IMR-90 (cell line): ENCODE data around the gene AICDA. TPM values are rescaled to one million over a fixed set of nuclear protein-coding genes. Genes with fewer than 3 reads are reported as not detected.

Experiments
- ATAC-seq: fragments of 200-7000 bp; cut with Tn5 transposase; 2 replicates; pipeline ENCODE4 v1.9.1; 2020; ENCODE audit warnings: low read depth, mild to moderate bottlenecking, moderate library complexity
- BruUV-seq: library from RNA; stranded (reverse); fragments of 400-500 nt; replicated peaks from 2 replicates; lab custom pipeline; 2021; lab: Mats Ljungman, UMichigan
- CTCF ChIA-PET: fragments of 300-600 bp; formaldehyde crosslinking; extraction: SDS; loops from one replicate; lab custom pipeline; 2021; ENCODE audit warnings: antibody characterized with exemption; lab: Yijun Ruan, JAX
- POLR2A ChIA-PET: fragments of 300-600 bp; sonication (Branson Sonifier 250); formaldehyde crosslinking; loops from one replicate; lab custom pipeline; 2022; ENCODE audit warnings: antibody characterized with exemption; ENCODE audit not compliant: unreplicated experiment; lab: Charles Lee
- DNase-seq: peaks from one replicate; pipeline ENCODE4 v3.0.0; 2013
- H2AFZ ChIP-seq: replicated peaks from 2 replicates; pipeline ENCODE3; 2013; ENCODE audit warnings: low read length, mild to moderate bottlenecking; ENCODE audit not compliant: poor library complexity
- H2AK5ac ChIP-seq: 2 replicates; pipeline ENCODE4 v1.6.1; 2013; ENCODE audit warnings: low read depth, low read length, inconsistent platforms
- H2AK9ac ChIP-seq: replicated peaks from 2 replicates; pipeline ENCODE3; 2013; ENCODE audit warnings: mild to moderate bottlenecking, low read depth, low read length, moderate library complexity; ENCODE audit not compliant: poor library complexity
- H2BK120ac ChIP-seq: 2 replicates; pipeline ENCODE4 v1.6.1; 2013; ENCODE audit warnings: low read depth, low read length, inconsistent platforms
- H2BK15ac ChIP-seq: 3 replicates; pipeline ENCODE4 v1.6.1; 2013; ENCODE audit warnings: low read depth, low read length, inconsistent platforms
- H2BK20ac ChIP-seq: 2 replicates; pipeline ENCODE4 v1.6.1; 2013; ENCODE audit warnings: low read depth, mild to moderate bottlenecking, inconsistent platforms, low read length, moderate library complexity
- H2BK5ac ChIP-seq: 2 replicates; pipeline ENCODE4 v1.6.1; 2013; ENCODE audit warnings: mild to moderate bottlenecking, low read depth, low read length, inconsistent platforms; ENCODE audit not compliant: poor library complexity, severe bottlenecking
- H3K14ac ChIP-seq: replicated peaks from 2 replicates; pipeline ENCODE4 v1.6.1; 2013; ENCODE audit warnings: low read depth, low read length, inconsistent platforms
- H3K18ac ChIP-seq: 2 replicates; pipeline ENCODE4 v1.6.1; 2013; ENCODE audit warnings: low read depth, low read length, control low read depth
- H3K23ac ChIP-seq: 2 replicates; pipeline ENCODE4 v1.6.1; 2013; ENCODE audit warnings: low read depth, low read length, inconsistent platforms
- H3K27ac ChIP-seq: 2 replicates; pipeline ENCODE4 v1.5.1; 2013; ENCODE audit warnings: mild to moderate bottlenecking, control low read depth, low read length; ENCODE audit not compliant: insufficient read depth
- H3K27me3 ChIP-seq: 2 replicates; pipeline ENCODE4 v1.6.1; 2013; ENCODE audit warnings: low read length; ENCODE audit not compliant: control insufficient read depth, insufficient read depth
- H3K36me3 ChIP-seq: 2 replicates; pipeline ENCODE4 v1.6.1; 2013; ENCODE audit warnings: low read length, mixed read lengths; ENCODE audit not compliant: control insufficient read depth, insufficient read depth
- H3K4ac ChIP-seq: 2 replicates; pipeline ENCODE4 v1.6.1; 2013; ENCODE audit warnings: low read depth, low read length, inconsistent platforms
- H3K4me1 ChIP-seq: 2 replicates; pipeline ENCODE4 v1.6.1; 2013; ENCODE audit warnings: low read length, mixed read lengths; ENCODE audit not compliant: control insufficient read depth, insufficient read depth
- H3K4me2 ChIP-seq: 2 replicates; pipeline ENCODE4 v1.6.1; 2013; ENCODE audit warnings: low read depth, mild to moderate bottlenecking, control low read depth, low read length, moderate library complexity
- H3K4me3 ChIP-seq: 2 replicates; pipeline ENCODE4 v1.5.1; 2013; ENCODE audit warnings: low read depth, mild to moderate bottlenecking, control low read depth, low read length, moderate library complexity; ENCODE audit not compliant: insufficient read depth
- H3K56ac ChIP-seq: 2 replicates; pipeline ENCODE4 v1.6.1; 2013; ENCODE audit warnings: low read length, inconsistent platforms; ENCODE audit not compliant: insufficient read depth; ENCODE audit errors: extremely low read depth
- H3K79me1 ChIP-seq, 2 experiments: 2 replicates each; pipeline ENCODE4 v1.6.1; 2013; ENCODE audit warnings: low read length in 2 of 2, inconsistent platforms in 1 of 2, low read depth in 1 of 2
- H3K9ac ChIP-seq: 2 replicates; pipeline ENCODE4 v1.6.1; 2013; ENCODE audit warnings: low read depth, low read length, control low read depth
- H3K9me1 ChIP-seq: 2 replicates; pipeline ENCODE4 v1.6.1; 2013; ENCODE audit warnings: low read length, inconsistent platforms; ENCODE audit not compliant: insufficient read depth
- H3K9me3 ChIP-seq: 2 replicates; pipeline ENCODE4 v1.6.1; 2013; ENCODE audit warnings: low read length; ENCODE audit not compliant: control insufficient read depth, insufficient read depth
- H4K20me1 ChIP-seq: 2 replicates; pipeline ENCODE4 v1.6.1; 2013; ENCODE audit warnings: low read length, inconsistent platforms; ENCODE audit not compliant: insufficient read depth
- H4K5ac ChIP-seq: 2 replicates; pipeline ENCODE4 v1.6.1; 2013; ENCODE audit warnings: mild to moderate bottlenecking, low read depth, low read length, control low read depth
- H4K8ac ChIP-seq, 2 experiments: 2 replicates each; pipeline ENCODE4 v1.6.1; 2013; ENCODE audit warnings: low read depth in 2 of 2, low read length in 2 of 2, control low read depth in 1 of 2, inconsistent platforms in 1 of 2
- H4K91ac ChIP-seq: 2 replicates; pipeline ENCODE4 v1.6.1; 2013; ENCODE audit warnings: low read depth, low read length, inconsistent platforms; ENCODE audit not compliant: insufficient read depth
- BHLHE40 ChIP-seq: fragments of 150-350 bp; IDR thresholded peaks from 2 replicates; pipeline ENCODE4 v1.6.1; 2016; ENCODE audit warnings: mild to moderate bottlenecking, low read depth, low read length
- CEBPB ChIP-seq: IDR thresholded peaks from 2 replicates; pipeline ENCODE4 v1.6.1; 2012; ENCODE audit warnings: low read depth, low read length, improper control_type of control experiment
- CHD1 ChIP-seq: IDR thresholded peaks from 2 replicates; pipeline ENCODE4 v1.6.1; 2012; ENCODE audit warnings: low read depth, low read length, improper control_type of control experiment
- FOS ChIP-seq: fragments of 150-350 bp; IDR thresholded peaks from 2 replicates; pipeline ENCODE4 v1.6.1; 2016; ENCODE audit warnings: low read depth, low read length
- MAFK ChIP-seq: IDR thresholded peaks from 2 replicates; pipeline ENCODE4 v1.6.1; 2012; ENCODE audit warnings: low read depth, low read length, improper control_type of control experiment
- MAZ ChIP-seq: IDR thresholded peaks from 2 replicates; pipeline ENCODE4 v1.6.1; 2012; ENCODE audit warnings: low read depth, mild to moderate bottlenecking, low read length, improper control_type of control experiment, moderate library complexity, borderline replicate concordance
- MXI1 ChIP-seq: IDR thresholded peaks from 2 replicates; pipeline ENCODE4 v1.6.1; 2012; ENCODE audit warnings: low read depth, mild to moderate bottlenecking, low read length, moderate library complexity, borderline replicate concordance
- NFE2L2 ChIP-seq: fragments of 150-350 bp; IDR thresholded peaks from 2 replicates; pipeline ENCODE4 v1.6.1; 2016; ENCODE audit warnings: low read depth, mild to moderate bottlenecking, low read length
- POLR2A ChIP-seq: IDR thresholded peaks from 2 replicates; pipeline ENCODE4 v1.6.1; 2012; ENCODE audit warnings: mild to moderate bottlenecking, low read depth, low read length
- RAD21 ChIP-seq: IDR thresholded peaks from 2 replicates; pipeline ENCODE4 v1.6.1; 2012; ENCODE audit warnings: low read length, improper control_type of control experiment
- RCOR1 ChIP-seq: IDR thresholded peaks from 2 replicates; pipeline ENCODE4 v1.6.1; 2012; ENCODE audit warnings: mild to moderate bottlenecking, low read length, improper control_type of control experiment; ENCODE audit not compliant: insufficient replicate concordance
- RFX5 ChIP-seq: IDR thresholded peaks from 2 replicates; pipeline ENCODE4 v1.8.0; 2012; ENCODE audit warnings: low read depth, mild to moderate bottlenecking, low read length, moderate library complexity
- SMC3 ChIP-seq: fragments of 150-350 bp; IDR thresholded peaks from 2 replicates; pipeline ENCODE4 v1.6.1; 2016; ENCODE audit warnings: low read depth, mild to moderate bottlenecking, antibody characterized with exemption, low read length, moderate library complexity
- USF2 ChIP-seq: fragments of 150-350 bp; IDR thresholded peaks from 2 replicates; pipeline ENCODE4 v1.6.1; 2017; ENCODE audit warnings: mild to moderate bottlenecking, antibody characterized with exemption, low read length, low read depth
- WGBS, 2 experiments: methylation state at CpG; one replicate each; pipeline versions ENCODE4 v1.1.5 to v1.1.7; 2013; ENCODE audit warnings: missing lambda C conversion rate in 2 of 2; ENCODE audit not compliant: insufficient read length in 1 of 2; ENCODE audit errors: extremely low coverage in 2 of 2; 5-methylcytosine and 5-hydroxymethylcytosine counted together
- dilution Hi-C: fragments of 300-500 bp; cut with HindIII; formaldehyde crosslinking; loops from one replicate; pipeline ENCODE4 v1.14.3; 2018; ENCODE audit warnings: low sequenced_read_pairs; ENCODE audit not compliant: unreplicated experiment
- in situ Hi-C: fragments of 300-500 bp; cut with MboI; formaldehyde crosslinking; loops from 3 replicates; pipeline ENCODE4 v1.14.3; 2019; ENCODE audit warnings: low sequenced_read_pairs, inconsistent platforms, mixed read lengths
- intact Hi-C: fragments of 100-400 bp; cut with micrococcal nuclease; formaldehyde crosslinking; loops from 2 replicates; pipeline ENCODE4 v1.10.0; 2022
- polyA plus RNA-seq, 3 experiments: library from polyadenylated mRNA; depleted of rRNA; stranded (reverse); fragments of >200 nt; gene quantifications; 2 replicates each; pipeline ENCODE4 v1.2.3, GENCODE V29; 2012; ENCODE audit warnings: low replicate concordance in 1 of 3
- total RNA-seq: library from RNA; depleted of rRNA; stranded (reverse); fragments of >200 nt; gene quantifications from 2 replicates; pipeline ENCODE4 v1.2.3, GENCODE V29; 2012
- TF ChIP-seq, protein P1 (sequence below): fragments of 150-350 bp; IDR thresholded peaks from 2 replicates; pipeline ENCODE4 v1.6.1; 2016; ENCODE audit warnings: low read depth, mild to moderate bottlenecking, low read length, moderate library complexity, borderline replicate concordance
- TF ChIP-seq, protein P2 (sequence below): conservative IDR thresholded peaks from 2 replicates; pipeline ENCODE4 v1.5.1; 2012; ENCODE audit warnings: mild to moderate bottlenecking, low read depth, low read length, improper control_type of control experiment

Gene AICDA
- total and polyA plus RNA-seq, 2 of the 4 experiments (the other 2 are of a cell fraction), result not detected

DNA sequence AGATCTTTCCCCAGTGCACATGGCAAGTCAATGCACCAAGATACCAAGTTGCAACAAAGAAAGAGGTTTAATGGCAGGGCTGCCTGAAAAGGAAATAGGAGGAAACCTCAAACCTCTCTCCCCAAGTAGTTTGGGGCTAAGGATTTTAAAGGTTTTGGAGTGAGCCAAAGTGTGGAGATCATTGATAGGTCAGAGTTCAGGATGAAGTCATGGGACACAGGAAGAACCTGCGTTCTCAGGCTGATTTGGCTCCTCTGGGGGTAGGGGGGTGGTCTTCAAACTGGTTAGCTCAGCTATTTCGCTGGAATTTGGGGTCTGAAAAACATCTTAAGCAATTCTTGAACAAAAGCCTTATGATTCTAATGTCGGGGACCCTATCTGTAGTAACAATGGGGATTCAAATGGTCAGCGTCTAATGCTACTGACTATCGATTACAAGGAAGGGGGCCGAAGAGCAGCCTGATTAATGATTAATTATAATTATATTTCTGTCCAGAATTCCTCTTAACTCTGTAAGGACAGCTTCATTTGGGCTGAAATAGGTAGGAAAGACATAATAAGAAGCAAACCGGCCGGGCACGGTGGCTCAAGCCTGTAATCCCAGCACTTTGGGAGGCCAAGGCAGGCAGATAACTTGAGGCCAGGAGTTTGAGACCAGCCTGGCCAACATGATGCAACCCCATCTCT lies 31.4 kb downstream of the AICDA start:
- Histone ChIP-seq H3K18ac (no peak overlapping the region), H3K4ac (no peak overlapping the region), H3K9ac (no peak overlapping the region), H4K91ac (no peak overlapping the region), H3K79me1 (no peaks in the 10 kb centered on the region), H2AFZ (no peak overlapping the region), H3K9me1 (no peaks in the 10 kb centered on the region), H3K14ac (no peak overlapping the region), H4K8ac (no peak overlapping the region), H3K23ac (no peak overlapping the region), H3K56ac (no peak overlapping the region), H2AK9ac (no peak overlapping the region), H2BK5ac (no peak overlapping the region), H3K9me3 (peaks cover 4% of the 10 kb centered on the region; the same call in 1 of the 2 replicates), H2BK120ac (no peak overlapping the region), H3K4me2 (no peak overlapping the region), H4K20me1 (no peaks in the 10 kb centered on the region), H3K27ac (no peak overlapping the region), H3K4me3 (no peak overlapping the region), H3K36me3 (no peaks in the 10 kb centered on the region), H2BK20ac (no peak overlapping the region), H2BK15ac (no peak overlapping the region), H4K5ac (no peak overlapping the region), H3K27me3 (no peaks in the 10 kb centered on the region), H2AK5ac (no peak overlapping the region), H3K4me1 (no peaks in the 10 kb centered on the region)
- intact Hi-C loops (no loop called here), in situ Hi-C loops (no loop called here), dilution Hi-C loops (no loop called here)
- ATAC-seq, result no peak
- ChIA-PET POLR2A (interaction anchor here (0.6 kb wide), 1 partner anchor 17 kb away, joined by 3 read pairs; no protein-coding TSS in a partner anchor), CTCF (no interaction called here)
- BruUV-seq, result no TSS peak
- no peak for TF ChIP-seq MAFK
- no peak for TF ChIP-seq RAD21
- no peak for TF ChIP-seq NFE2L2
- no peak for TF ChIP-seq MXI1
- TF ChIP-seq BHLHE40, result no peak
- no peak for TF ChIP-seq SMC3
- no peak for TF ChIP-seq USF2
- no peak for TF ChIP-seq RCOR1
- no peak for TF ChIP-seq CEBPB
- TF ChIP-seq RFX5, result no peak
- TF ChIP-seq, protein P1, sequence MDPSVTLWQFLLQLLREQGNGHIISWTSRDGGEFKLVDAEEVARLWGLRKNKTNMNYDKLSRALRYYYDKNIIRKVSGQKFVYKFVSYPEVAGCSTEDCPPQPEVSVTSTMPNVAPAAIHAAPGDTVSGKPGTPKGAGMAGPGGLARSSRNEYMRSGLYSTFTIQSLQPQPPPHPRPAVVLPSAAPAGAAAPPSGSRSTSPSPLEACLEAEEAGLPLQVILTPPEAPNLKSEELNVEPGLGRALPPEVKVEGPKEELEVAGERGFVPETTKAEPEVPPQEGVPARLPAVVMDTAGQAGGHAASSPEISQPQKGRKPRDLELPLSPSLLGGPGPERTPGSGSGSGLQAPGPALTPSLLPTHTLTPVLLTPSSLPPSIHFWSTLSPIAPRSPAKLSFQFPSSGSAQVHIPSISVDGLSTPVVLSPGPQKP, result no peak
- TF ChIP-seq POLR2A, result no peak
- TF ChIP-seq, protein P2, sequence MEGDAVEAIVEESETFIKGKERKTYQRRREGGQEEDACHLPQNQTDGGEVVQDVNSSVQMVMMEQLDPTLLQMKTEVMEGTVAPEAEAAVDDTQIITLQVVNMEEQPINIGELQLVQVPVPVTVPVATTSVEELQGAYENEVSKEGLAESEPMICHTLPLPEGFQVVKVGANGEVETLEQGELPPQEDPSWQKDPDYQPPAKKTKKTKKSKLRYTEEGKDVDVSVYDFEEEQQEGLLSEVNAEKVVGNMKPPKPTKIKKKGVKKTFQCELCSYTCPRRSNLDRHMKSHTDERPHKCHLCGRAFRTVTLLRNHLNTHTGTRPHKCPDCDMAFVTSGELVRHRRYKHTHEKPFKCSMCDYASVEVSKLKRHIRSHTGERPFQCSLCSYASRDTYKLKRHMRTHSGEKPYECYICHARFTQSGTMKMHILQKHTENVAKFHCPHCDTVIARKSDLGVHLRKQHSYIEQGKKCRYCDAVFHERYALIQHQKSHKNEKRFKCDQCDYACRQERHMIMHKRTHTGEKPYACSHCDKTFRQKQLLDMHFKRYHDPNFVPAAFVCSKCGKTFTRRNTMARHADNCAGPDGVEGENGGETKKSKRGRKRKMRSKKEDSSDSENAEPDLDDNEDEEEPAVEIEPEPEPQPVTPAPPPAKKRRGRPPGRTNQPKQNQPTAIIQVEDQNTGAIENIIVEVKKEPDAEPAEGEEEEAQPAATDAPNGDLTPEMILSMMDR, result no peak
- TF ChIP-seq MAZ, result no peak
- TF ChIP-seq FOS, result no peak
- no peak for TF ChIP-seq CHD1
- WGBS, 2 experiments, result 0% methylated on average over 1 of the region's 9 CpGs; no CpG with 5 or more reads in 1 of the 2 experiments
- DNase-seq, result no peak
